Panc1 (cell line): ENCODE data around the gene PLXNC1. TPM values are rescaled to one million over a fixed set of nuclear protein-coding genes. Genes with fewer than 3 reads are reported as not detected.

Source experiments
- ATAC-seq: fragments of 200-7000 bp; cut with Tn5 transposase; 2 replicates; pipeline ENCODE4 v1.9.1; 2020; ENCODE audit warnings: mild to moderate bottlenecking, moderate library complexity
- BruUV-seq: library from RNA; stranded (reverse); fragments of 400-500 nt; replicated peaks from 2 replicates; lab custom pipeline; 2021; lab: Mats Ljungman, UMichigan
- CTCF ChIA-PET: fragments of 300-600 bp; sonication (Branson Sonifier 250); formaldehyde crosslinking; loops from one replicate; lab custom pipeline; 2022; ENCODE audit warnings: antibody characterized with exemption; lab: Charles Lee
- POLR2A ChIA-PET: fragments of 300-600 bp; sonication (Branson Sonifier 250); formaldehyde crosslinking; loops from one replicate; lab custom pipeline; 2022; ENCODE audit warnings: antibody characterized with exemption; lab: Charles Lee
- DNase-seq: peaks from one replicate; pipeline ENCODE4 v3.0.0-alpha.2; 2010; ENCODE audit warnings: low read depth, low spot score
- H3K27ac ChIP-seq: 2 replicates; pipeline ENCODE4 v1.5.1; 2011; ENCODE audit warnings: mild to moderate bottlenecking, low read length, inconsistent platforms
- H3K27me3 ChIP-seq: fragments of 200-500 bp; sonication (Bioruptor generic); 2 replicates; pipeline ENCODE4 v1.6.0; 2014; ENCODE audit warnings: low read length, inconsistent platforms; ENCODE audit not compliant: control insufficient read depth, insufficient read depth
- H3K36me3 ChIP-seq: fragments of 200-500 bp; sonication (Bioruptor generic); 2 replicates; pipeline ENCODE4 v1.5.1; 2014; ENCODE audit warnings: inconsistent platforms, mild to moderate bottlenecking, low read length, moderate library complexity; ENCODE audit not compliant: control insufficient read depth, insufficient read depth
- H3K4me1 ChIP-seq: 2 replicates; pipeline ENCODE4 v1.5.1; 2011; ENCODE audit warnings: inconsistent platforms, mild to moderate bottlenecking, low read length, moderate library complexity; ENCODE audit not compliant: control insufficient read depth, insufficient read depth
- H3K4me3 ChIP-seq, 2 experiments: 2 replicates each; pipeline ENCODE4 v1.5.1; 2011 to 2012; ENCODE audit warnings: low read depth in 2 of 2, low read length in 2 of 2, mild to moderate bottlenecking in 2 of 2, inconsistent platforms in 1 of 2, moderate library complexity in 1 of 2
- H3K9me3 ChIP-seq: fragments of 200-500 bp; sonication (Bioruptor generic); 2 replicates; pipeline ENCODE4 v1.5.1; 2014; ENCODE audit warnings: low read depth, mild to moderate bottlenecking, inconsistent platforms, low read length, moderate library complexity; ENCODE audit not compliant: control insufficient read depth, insufficient read depth
- CTCF ChIP-seq: fragments of 450-650 bp; IDR thresholded peaks from 2 replicates; pipeline ENCODE4 v1.5.1; 2017; ENCODE audit warnings: mild to moderate bottlenecking
- POLR2AphosphoS5 ChIP-seq: IDR thresholded peaks from 2 replicates; pipeline ENCODE4 v1.6.1; 2012; ENCODE audit warnings: mild to moderate bottlenecking, low read depth, low read length, moderate library complexity
- REST ChIP-seq, 2 experiments: IDR thresholded peaks; 2 replicates each; pipeline ENCODE4 v1.6.1; 2011 to 2012; ENCODE audit warnings: low read depth in 2 of 2, control low read depth in 1 of 2, low read length in 1 of 2, mild to moderate bottlenecking in 1 of 2, moderate library complexity in 1 of 2; ENCODE audit not compliant: insufficient read depth in 1 of 2
- SIN3A ChIP-seq: IDR thresholded peaks from 2 replicates; pipeline ENCODE4 v1.6.1; 2012; ENCODE audit warnings: low read depth, mild to moderate bottlenecking, low read length, moderate library complexity, borderline replicate concordance; ENCODE audit not compliant: insufficient read depth
- TCF7L2 ChIP-seq: IDR thresholded peaks from 2 replicates; pipeline ENCODE4 v1.6.1; 2011; ENCODE audit warnings: mild to moderate bottlenecking, low read depth, low read length, inconsistent platforms
- in situ Hi-C: cut with HindIII; loops from 2 replicates; pipeline ENCODE4 v1.10.0; 2016; ENCODE audit warnings: low sequenced_read_pairs, low pct_unique_long_range_greater_than_20kb
- intact Hi-C: fragments of 100-400 bp; cut with micrococcal nuclease; formaldehyde crosslinking; loops from one replicate; pipeline ENCODE4 v1.10.0; 2022; ENCODE audit not compliant: unreplicated experiment
- total RNA-seq: library from RNA; stranded (reverse); gene quantifications from one replicate; pipeline ENCODE4 v1.2.1, GENCODE V29; 2021; ENCODE audit not compliant: unreplicated experiment

PLXNC1 gene
- total RNA-seq, 1 experiment from 2014 or later = 0.57 TPM

- ATAC-seq (no peak), DNase-seq (no peak)
- Histone ChIP-seq H3K9me3 (no peaks in the 10 kb centered on the region), H3K36me3 (no peaks in the 10 kb centered on the region), H3K27me3 (peaks cover 18% of the 10 kb centered on the region; the same call in 1 of the 2 replicates), H3K4me1 (no peaks in the 10 kb centered on the region), H3K27ac (no peak overlapping the region), H3K4me3 (no peak overlapping the region)
- ChIA-PET CTCF (no interaction called here), POLR2A (no interaction called here)
- TF ChIP-seq CTCF (no peak), REST (IDR thresholded peaks at IDR 0.05; ENCODE audit: insufficient read depth in 1 of 2, low read depth in 2 of 2, low read length in 1 of 2) (no peak), TCF7L2 (no peak), SIN3A (no peak), POLR2AphosphoS5 (no peak)
- BruUV-seq = no TSS peak
- in situ Hi-C loops (no loop called here), intact Hi-C loops (no loop called here)
These were observed 100.2 kb downstream of the PLXNC1 start for GRCh38 chr12:94248582-94248981.

GRCh38 chr12:94250130-94250529 is 101.8 kb downstream of the PLXNC1 start:
- intact Hi-C loops (no loop called here), in situ Hi-C loops (no loop called here)
- ChIA-PET POLR2A (no interaction called here), CTCF (no interaction called here)
- TF ChIP-seq POLR2AphosphoS5 (no peak), TCF7L2 (no peak), CTCF (no peak), REST (IDR thresholded peaks at IDR 0.05; ENCODE audit: insufficient read depth in 1 of 2, low read depth in 2 of 2, low read length in 1 of 2) (no peak), SIN3A (no peak)
- Histone ChIP-seq H3K9me3 (no peaks in the 10 kb centered on the region), H3K36me3 (no peaks in the 10 kb centered on the region), H3K27ac (no peak overlapping the region), H3K4me3 (no peak overlapping the region), H3K4me1 (no peaks in the 10 kb centered on the region), H3K27me3 (peaks cover 12% of the 10 kb centered on the region; the same call in 1 of the 2 replicates)
- ATAC-seq = no peak
- BruUV-seq = no TSS peak
- no peak for DNase-seq
